ENCODE results near the gene ADAM12. TPM values are rescaled to one million over a fixed set of nuclear protein-coding genes. Genes with fewer than 3 reads are reported as not detected.
A peak's percentile ranks its signal among the peaks of the same experiment; 100 is the strongest.

ADAM12 gene
- total and polyA plus RNA-seq, 9 of the 15 experiments (the other 6 are each of a cell fraction or from before 2014, with no cell fraction given): not detected

DNA sequence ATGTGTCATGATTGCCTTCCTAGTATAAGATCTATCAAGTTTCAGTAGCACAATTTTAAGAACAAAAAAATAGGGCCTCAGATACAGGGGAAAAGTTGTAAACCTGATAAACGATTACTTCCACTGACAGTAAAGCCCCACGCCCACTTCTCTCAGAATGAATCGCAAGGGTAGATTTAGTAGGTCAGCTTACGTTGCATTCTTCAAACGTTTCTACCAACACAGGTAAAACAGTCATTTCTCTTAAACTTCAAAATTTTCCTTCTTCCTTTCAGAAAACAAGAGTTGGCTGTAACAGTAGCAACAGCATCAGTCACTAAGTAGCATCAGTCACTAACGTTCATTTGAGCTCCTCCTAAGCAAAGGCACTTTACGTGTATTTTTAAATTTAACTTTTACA, 221.5 kb downstream of the ADAM12 start:
- H3K9me1 ChIP-seq (ENCODE audit: control insufficient read depth, insufficient read depth, low read length): no peaks in the 10 kb centered on the region
- in situ Hi-C loops (cut with MboI): no loop called here
- WGBS (ENCODE audit: insufficient coverage, low coverage, missing lambda C conversion rate): 16% methylated on average over 6 of the region's 7 CpGs
- H3K27ac ChIP-seq (ENCODE audit: extremely low read depth, low read depth, low read length): no peak overlapping the region
- no peak overlapping the region for H3K9ac ChIP-seq (ENCODE audit: insufficient read depth in 1 of 2, low read depth in 2 of 2, low read length in 2 of 2)
- DNase-seq (ENCODE audit: extremely low read depth in 1 of 4, low spot score in 3 of 4): no peak
- no peak for FAIRE-seq
- ChIA-PET POLR2A (interaction anchor here (0.6 kb wide), 1 partner anchor 66 kb away, joined by 3 read pairs; no protein-coding TSS in a partner anchor), CTCF (ENCODE audit: low intra/inter-chr PET ratio) (no interaction called here)
- ATAC-seq: no peak
- H3K27me3 ChIP-seq (ENCODE audit: control insufficient read depth in 2 of 2, insufficient read depth in 2 of 2, low read length in 2 of 2): no peaks in the 10 kb centered on the region
- H3K4me2 ChIP-seq (ENCODE audit: insufficient read depth, low read length): no peak overlapping the region
- intact Hi-C loops (cut with micrococcal nuclease): loop anchor here (10.0 kb wide), 3 partner anchors 138 to 578 kb away; no protein-coding TSS in a partner anchor
- H4K20me1 ChIP-seq (replicated peaks; ENCODE audit: control insufficient read depth, insufficient read depth, low read length): no peaks in the 10 kb centered on the region
- no peak for TF ChIP-seq CSDE1 (IDR thresholded peaks at IDR 0.05)
- H3K79me2 ChIP-seq (ENCODE audit: control insufficient read depth, insufficient read depth, low read length): no peaks in the 10 kb centered on the region
- BruUV-seq (replicated peaks): no TSS peak
- no peaks in the 10 kb centered on the region for H3K4me1 ChIP-seq (replicated peaks in 1 of 2; ENCODE audit: control insufficient read depth in 2 of 2, insufficient read depth in 2 of 2, low read length in 2 of 2)
- H3K36me3 ChIP-seq (ENCODE audit: control insufficient read depth, insufficient read depth, low read length): no peaks in the 10 kb centered on the region
- H2AFZ ChIP-seq (ENCODE audit: low read depth, low read length): no peak overlapping the region
- H3K9me3 ChIP-seq (replicated peaks; ENCODE audit: control insufficient read depth, insufficient read depth, low read depth, low read length): no peaks in the 10 kb centered on the region
- no peak overlapping the region for H3K4me3 ChIP-seq

DNA sequence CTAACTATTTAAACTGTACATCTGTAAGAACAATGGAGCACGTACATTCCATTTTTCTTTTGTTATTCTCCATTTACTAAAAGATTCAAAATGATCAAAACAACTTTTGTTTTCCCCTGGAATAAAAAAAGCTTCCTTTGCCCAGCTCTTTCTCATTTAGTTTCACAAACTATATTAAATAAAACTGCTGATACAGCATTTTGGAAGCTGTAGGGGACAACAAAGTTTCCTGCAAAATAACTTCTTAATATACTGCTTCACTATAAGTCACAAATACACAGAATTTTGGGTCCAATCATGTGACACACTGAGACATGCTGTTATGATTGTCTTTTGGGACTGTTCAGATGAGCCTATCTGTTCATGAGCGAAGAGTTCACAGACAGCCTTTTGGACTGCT, 222.4 kb downstream of the ADAM12 start:
- no TSS peak for BruUV-seq (replicated peaks)
- 26% methylated on average over 2 of the region's 2 CpGs for WGBS (ENCODE audit: insufficient coverage, low coverage, missing lambda C conversion rate)
- intact Hi-C loops (cut with micrococcal nuclease): loop anchor here (10.0 kb wide), 3 partner anchors 139 to 579 kb away; no protein-coding TSS in a partner anchor
- Histone ChIP-seq H3K27me3 (ENCODE audit: control insufficient read depth in 2 of 2, insufficient read depth in 2 of 2, low read length in 2 of 2) (no peaks in the 10 kb centered on the region), H3K36me3 (ENCODE audit: control insufficient read depth, insufficient read depth, low read length) (no peaks in the 10 kb centered on the region), H3K27ac (ENCODE audit: extremely low read depth, low read depth, low read length) (no peak overlapping the region), H3K9ac (ENCODE audit: insufficient read depth in 1 of 2, low read depth in 2 of 2, low read length in 2 of 2) (no peak overlapping the region), H3K4me1 (replicated peaks in 1 of 2; ENCODE audit: control insufficient read depth in 2 of 2, insufficient read depth in 2 of 2, low read length in 2 of 2) (no peaks in the 10 kb centered on the region), H4K20me1 (replicated peaks; ENCODE audit: control insufficient read depth, insufficient read depth, low read length) (no peaks in the 10 kb centered on the region), H2AFZ (ENCODE audit: low read depth, low read length) (no peak overlapping the region), H3K79me2 (ENCODE audit: control insufficient read depth, insufficient read depth, low read length) (no peaks in the 10 kb centered on the region), H3K4me2 (ENCODE audit: insufficient read depth, low read length) (no peak overlapping the region), H3K9me3 (replicated peaks; ENCODE audit: control insufficient read depth, insufficient read depth, low read depth, low read length) (no peaks in the 10 kb centered on the region), H3K9me1 (ENCODE audit: control insufficient read depth, insufficient read depth, low read length) (no peaks in the 10 kb centered on the region), H3K4me3 (no peak overlapping the region)
- ChIA-PET POLR2A (no interaction called here), CTCF (ENCODE audit: low intra/inter-chr PET ratio) (no interaction called here)
- in situ Hi-C loops (cut with MboI): no loop called here
- FAIRE-seq (no peak), ATAC-seq (no peak), DNase-seq (ENCODE audit: extremely low read depth in 1 of 4, low spot score in 3 of 4) (no peak)
- no peak for TF ChIP-seq ARID1B (IDR thresholded peaks at IDR 0.05)
- peak; percentile 95 for TF ChIP-seq MAFF (IDR thresholded peaks at IDR 0.05; ENCODE audit: low read length)
- TF ChIP-seq, protein P1, sequence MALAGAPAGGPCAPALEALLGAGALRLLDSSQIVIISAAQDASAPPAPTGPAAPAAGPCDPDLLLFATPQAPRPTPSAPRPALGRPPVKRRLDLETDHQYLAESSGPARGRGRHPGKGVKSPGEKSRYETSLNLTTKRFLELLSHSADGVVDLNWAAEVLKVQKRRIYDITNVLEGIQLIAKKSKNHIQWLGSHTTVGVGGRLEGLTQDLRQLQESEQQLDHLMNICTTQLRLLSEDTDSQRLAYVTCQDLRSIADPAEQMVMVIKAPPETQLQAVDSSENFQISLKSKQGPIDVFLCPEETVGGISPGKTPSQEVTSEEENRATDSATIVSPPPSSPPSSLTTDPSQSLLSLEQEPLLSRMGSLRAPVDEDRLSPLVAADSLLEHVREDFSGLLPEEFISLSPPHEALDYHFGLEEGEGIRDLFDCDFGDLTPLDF (CRISPR knock-in tag; IDR thresholded peaks at IDR 0.05): no peak
- TF ChIP-seq C11orf30 (IDR thresholded peaks at IDR 0.05; ENCODE audit: low read depth): peak; percentile 80
- TF ChIP-seq, protein P2, sequence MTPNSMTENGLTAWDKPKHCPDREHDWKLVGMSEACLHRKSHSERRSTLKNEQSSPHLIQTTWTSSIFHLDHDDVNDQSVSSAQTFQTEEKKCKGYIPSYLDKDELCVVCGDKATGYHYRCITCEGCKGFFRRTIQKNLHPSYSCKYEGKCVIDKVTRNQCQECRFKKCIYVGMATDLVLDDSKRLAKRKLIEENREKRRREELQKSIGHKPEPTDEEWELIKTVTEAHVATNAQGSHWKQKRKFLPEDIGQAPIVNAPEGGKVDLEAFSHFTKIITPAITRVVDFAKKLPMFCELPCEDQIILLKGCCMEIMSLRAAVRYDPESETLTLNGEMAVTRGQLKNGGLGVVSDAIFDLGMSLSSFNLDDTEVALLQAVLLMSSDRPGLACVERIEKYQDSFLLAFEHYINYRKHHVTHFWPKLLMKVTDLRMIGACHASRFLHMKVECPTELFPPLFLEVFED (CRISPR knock-in tag; conservative IDR thresholded peaks at IDR 0.05): no peak
- peak; percentile 84 for TF ChIP-seq MAFG (tag; conservative IDR thresholded peaks at IDR 0.05)
- peak; percentile 79 for TF ChIP-seq ZNF316 (IDR thresholded peaks at IDR 0.05)
- peak; percentile 96 for TF ChIP-seq MAFK (IDR thresholded peaks at IDR 0.05; ENCODE audit: low read length)
- no peak for TF ChIP-seq ZBTB8A (IDR thresholded peaks at IDR 0.05; ENCODE audit: partially characterized antibody)
- TF ChIP-seq HCFC1 (IDR thresholded peaks at IDR 0.05; ENCODE audit: low read depth, low read length): no peak
- no peak for TF ChIP-seq ZNF583 (CRISPR knock-in tag; IDR thresholded peaks at IDR 0.05)

All from K562 (cell line).